ENCODE data around the gene GDF11. TPM values are rescaled to one million over a fixed set of nuclear protein-coding genes. Genes with fewer than 3 reads are reported as not detected.
A peak's percentile ranks its signal among the peaks of the same experiment; 100 is the strongest.

The GDF11 gene
- total RNA-seq, 1 donor from 2014 or later, result 5.8 TPM

DNA sequence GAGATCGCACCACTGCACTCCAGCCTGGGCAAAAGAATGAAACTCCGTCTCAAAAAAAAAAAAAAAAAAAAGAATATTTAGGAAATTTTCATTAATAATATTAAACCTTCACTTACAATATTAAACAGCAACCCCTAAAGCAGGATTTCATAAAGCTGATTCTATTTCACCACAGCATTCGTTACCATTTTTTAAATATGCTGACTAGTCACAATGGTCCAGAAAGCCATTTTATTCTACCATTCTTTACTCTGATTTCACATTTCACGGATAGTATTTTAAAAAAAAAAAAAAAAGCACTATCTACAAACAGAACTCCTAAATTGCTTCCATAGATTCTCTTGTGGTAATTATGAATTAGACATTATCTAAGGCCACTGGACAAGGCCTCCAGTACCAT, 47.0 kb downstream of the GDF11 start:
- TF ChIP-seq, protein P1, sequence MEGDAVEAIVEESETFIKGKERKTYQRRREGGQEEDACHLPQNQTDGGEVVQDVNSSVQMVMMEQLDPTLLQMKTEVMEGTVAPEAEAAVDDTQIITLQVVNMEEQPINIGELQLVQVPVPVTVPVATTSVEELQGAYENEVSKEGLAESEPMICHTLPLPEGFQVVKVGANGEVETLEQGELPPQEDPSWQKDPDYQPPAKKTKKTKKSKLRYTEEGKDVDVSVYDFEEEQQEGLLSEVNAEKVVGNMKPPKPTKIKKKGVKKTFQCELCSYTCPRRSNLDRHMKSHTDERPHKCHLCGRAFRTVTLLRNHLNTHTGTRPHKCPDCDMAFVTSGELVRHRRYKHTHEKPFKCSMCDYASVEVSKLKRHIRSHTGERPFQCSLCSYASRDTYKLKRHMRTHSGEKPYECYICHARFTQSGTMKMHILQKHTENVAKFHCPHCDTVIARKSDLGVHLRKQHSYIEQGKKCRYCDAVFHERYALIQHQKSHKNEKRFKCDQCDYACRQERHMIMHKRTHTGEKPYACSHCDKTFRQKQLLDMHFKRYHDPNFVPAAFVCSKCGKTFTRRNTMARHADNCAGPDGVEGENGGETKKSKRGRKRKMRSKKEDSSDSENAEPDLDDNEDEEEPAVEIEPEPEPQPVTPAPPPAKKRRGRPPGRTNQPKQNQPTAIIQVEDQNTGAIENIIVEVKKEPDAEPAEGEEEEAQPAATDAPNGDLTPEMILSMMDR (IDR thresholded peaks at IDR 0.05), result no peak
- DNase-seq, result no peak
- Histone ChIP-seq H3K9me3 (no peaks in the 10 kb centered on the region), H3K27ac (no peak overlapping the region), H3K36me3 (peaks cover 92% of the 10 kb centered on the region), H3K4me1 (no peaks in the 10 kb centered on the region), H3K4me3 (no peak overlapping the region), H3K27me3 (no peaks in the 10 kb centered on the region)
- ATAC-seq, result no peak
- intact Hi-C loops (cut with DNase I), result loop anchor here (10.0 kb wide), 1 partner anchor 45 kb away; the partner anchor contains the start of gene GDF11

DNA sequence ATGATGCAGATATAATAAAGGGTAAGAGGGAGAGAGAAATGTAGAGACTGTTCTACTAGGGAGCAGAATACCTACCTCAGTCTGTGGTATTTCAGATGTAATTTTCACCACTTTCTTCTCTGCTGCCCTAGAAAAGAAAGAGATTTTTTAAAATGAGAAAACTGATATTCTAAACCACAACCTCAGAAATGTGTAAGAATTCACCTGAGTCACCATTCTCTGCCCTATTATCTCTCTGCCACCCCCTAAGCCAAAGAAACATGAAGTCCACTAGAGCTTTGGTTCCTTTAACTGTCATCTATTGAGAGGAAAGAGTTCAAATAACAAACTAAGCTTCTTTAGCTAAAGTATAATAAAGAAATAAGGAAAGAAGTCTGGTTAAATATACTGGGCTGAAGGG, 53.0 kb downstream of the GDF11 start:
- no peak overlapping the region for H3K4me3 ChIP-seq
- H3K27ac ChIP-seq, result no peak overlapping the region
- H3K4me1 ChIP-seq, result no peaks in the 10 kb centered on the region
- no peaks in the 10 kb centered on the region for H3K27me3 ChIP-seq
- ATAC-seq (no peak), DNase-seq (no peak)
- intact Hi-C loops (cut with DNase I), result loop anchor here (10.0 kb wide), 1 partner anchor 51 kb away; the partner anchor contains the start of gene GDF11
- TF ChIP-seq, protein P1 (IDR thresholded peaks at IDR 0.05), result no peak
- H3K36me3 ChIP-seq, result peaks cover 90% of the 10 kb centered on the region
- H3K9me3 ChIP-seq, result no peaks in the 10 kb centered on the region

DNA sequence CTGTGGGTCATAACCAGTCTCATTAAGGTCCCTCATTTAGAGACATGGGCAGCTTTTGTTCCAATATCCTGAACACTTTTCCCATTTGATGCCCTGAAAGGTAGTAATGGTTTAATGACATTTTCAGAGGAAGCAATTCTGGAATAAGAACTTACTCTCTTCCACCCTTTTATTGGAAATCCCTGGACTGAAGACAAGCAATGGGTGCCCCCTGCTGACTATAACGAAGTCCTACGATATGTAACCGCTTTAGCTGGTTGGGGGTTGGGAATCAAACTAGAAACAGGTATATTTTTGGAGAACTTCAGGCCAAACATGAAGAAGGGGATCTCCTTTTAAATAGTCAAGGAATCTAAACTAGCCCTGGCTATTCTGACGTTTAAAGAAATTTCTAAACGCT, 54.1 kb downstream of the GDF11 start:
- Histone ChIP-seq H3K36me3 (peaks cover 93% of the 10 kb centered on the region), H3K4me3 (no peak overlapping the region), H3K4me1 (no peaks in the 10 kb centered on the region), H3K27me3 (no peaks in the 10 kb centered on the region), H3K27ac (no peak overlapping the region), H3K9me3 (no peaks in the 10 kb centered on the region)
- TF ChIP-seq, protein P1 (IDR thresholded peaks at IDR 0.05), result peak; percentile 38
- peak; percentile 45 for ATAC-seq
- DNase-seq, result no peak
- intact Hi-C loops (cut with DNase I), result loop anchor here (10.0 kb wide), 1 partner anchor 52 kb away; the partner anchor contains the start of gene GDF11

DNA sequence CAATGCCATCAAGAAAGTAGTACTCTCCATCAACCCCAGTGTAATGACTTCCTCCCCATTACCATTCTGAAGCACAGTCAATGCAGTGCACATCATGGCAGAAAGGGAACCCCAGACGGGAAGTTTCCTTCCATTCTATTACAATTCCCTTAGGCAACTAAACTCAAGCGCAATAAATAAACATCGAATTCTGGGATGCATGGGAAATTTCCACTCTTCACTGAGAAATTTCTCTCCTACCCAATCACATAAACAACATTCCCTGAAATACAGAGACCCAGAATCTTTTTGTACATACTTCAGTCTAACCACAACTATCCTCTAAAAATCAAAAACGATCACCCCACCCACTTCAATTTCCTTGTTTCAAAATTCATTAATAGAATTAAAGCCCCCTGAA, 54.6 kb downstream of the GDF11 start:
- Histone ChIP-seq H3K9me3 (no peaks in the 10 kb centered on the region), H3K27me3 (no peaks in the 10 kb centered on the region), H3K27ac (no peak overlapping the region), H3K36me3 (peaks cover 98% of the 10 kb centered on the region), H3K4me1 (no peaks in the 10 kb centered on the region), H3K4me3 (no peak overlapping the region)
- DNase-seq (no peak), ATAC-seq (no peak)
- intact Hi-C loops (cut with DNase I), result loop anchor here (10.0 kb wide), 1 partner anchor 53 kb away; the partner anchor contains the start of gene GDF11
- TF ChIP-seq, protein P1 (IDR thresholded peaks at IDR 0.05), result no peak

Other genes with a start within 250 kb of the GDF11 start
- gene OR6C4, start 193.5 kb upstream of the GDF11 start, total RNA-seq, result not detected
- not detected for gene OR2AP1, start 170.7 kb upstream of the GDF11 start, total RNA-seq
- not detected for gene OR10P1, start 106.2 kb upstream of the GDF11 start, total RNA-seq
- 14.7 TPM for gene ITGA7, start 35.2 kb upstream of the GDF11 start, total RNA-seq
- gene BLOC1S1, start 27.1 kb upstream of the GDF11 start, total RNA-seq, result 129 TPM
- gene RDH5, start 22.7 kb upstream of the GDF11 start, total RNA-seq, result 6.0 TPM
- 1,158 TPM for gene CD63, start 14.1 kb upstream of the GDF11 start, total RNA-seq
- 43.6 TPM for gene SARNP, start 74.6 kb downstream of the GDF11 start, total RNA-seq
- gene ORMDL2, start 74.9 kb downstream of the GDF11 start, total RNA-seq, result 49.2 TPM
- 42.7 TPM for gene DNAJC14, start 86.5 kb downstream of the GDF11 start, total RNA-seq
- gene MMP19, start 99.8 kb downstream of the GDF11 start, total RNA-seq, result 30.2 TPM
- 29.1 TPM for gene PYM1, start 184.8 kb downstream of the GDF11 start, total RNA-seq
- 29.0 TPM for gene DGKA, start 188.0 kb downstream of the GDF11 start, total RNA-seq
- gene PMEL, start 222.9 kb downstream of the GDF11 start, total RNA-seq, result 4.9 TPM
- gene CDK2, start 223.7 kb downstream of the GDF11 start, total RNA-seq, result 28.0 TPM
- gene RAB5B, start 231.0 kb downstream of the GDF11 start, total RNA-seq, result 150 TPM